CD4-positive, alpha-beta T cell treated with Interleukin-21 for 1 hour (primary cell): ENCODE data around the gene SERGEF.

Source experiments
- DNase-seq: peaks from one replicate; pipeline ENCODE4 v3.0.0-alpha.2; 2020

SERGEF gene

GRCh38 chr11:17950644-17951043 lies 62.2 kb downstream of the SERGEF start:
- DNase-seq: no peak

- DNase-seq: no peak
Measured at GRCh38 chr11:17948296-17948695, 64.6 kb downstream of the SERGEF start.

GRCh38 chr11:17939542-17939941 lies 73.3 kb downstream of the SERGEF start:
- DNase-seq: no peak

- DNase-seq: no peak
Measured at GRCh38 chr11:17936790-17937189, 76.1 kb downstream of the SERGEF start.

- DNase-seq: no peak
Measured at GRCh38 chr11:17934194-17934593, 78.7 kb downstream of the SERGEF start.

- DNase-seq: no peak
Measured at GRCh38 chr11:17933708-17934107, 79.1 kb downstream of the SERGEF start.

- DNase-seq: no peak
Measured at GRCh38 chr11:17932472-17932871, 80.4 kb downstream of the SERGEF start.

GRCh38 chr11:17931595-17931994 lies 81.3 kb downstream of the SERGEF start:
- DNase-seq: no peak

- DNase-seq: no peak
Measured at GRCh38 chr11:17930544-17931125, 82.2 kb downstream of the SERGEF start.

GRCh38 chr11:17929171-17929570 lies 83.7 kb downstream of the SERGEF start:
- no peak for DNase-seq

- DNase-seq: no peak
Measured at GRCh38 chr11:17927681-17928343, 85.0 kb downstream of the SERGEF start.

- DNase-seq: no peak
Measured at GRCh38 chr11:17927041-17927440, 85.8 kb downstream of the SERGEF start.

- DNase-seq: no peak
Measured at GRCh38 chr11:17924713-17925112, 88.1 kb downstream of the SERGEF start.

GRCh38 chr11:17923217-17923616 lies 89.6 kb downstream of the SERGEF start:
- no peak for DNase-seq

GRCh38 chr11:17922416-17922788 lies 90.4 kb downstream of the SERGEF start:
- no peak for DNase-seq

- DNase-seq: no peak
Measured at GRCh38 chr11:17921659-17922415, 91.0 kb downstream of the SERGEF start.

- DNase-seq: no peak
Measured at GRCh38 chr11:17918049-17918605, 94.7 kb downstream of the SERGEF start.

GRCh38 chr11:17917556-17917955 lies 95.3 kb downstream of the SERGEF start:
- DNase-seq: no peak

GRCh38 chr11:17915500-17916143 lies 97.2 kb downstream of the SERGEF start:
- DNase-seq: no peak

- no peak for DNase-seq
Measured at GRCh38 chr11:17914957-17915356, 97.9 kb downstream of the SERGEF start.

GRCh38 chr11:17907046-17907445 lies 105.8 kb downstream of the SERGEF start:
- no peak for DNase-seq

GRCh38 chr11:17906436-17906835 lies 106.4 kb downstream of the SERGEF start:
- no peak for DNase-seq

GRCh38 chr11:17905477-17905876 lies 107.4 kb downstream of the SERGEF start:
- DNase-seq: no peak
